Measurements from ENCODE around the gene GAL3ST1.
A peak's percentile ranks its signal among the peaks of the same experiment; 100 is the strongest.

GAL3ST1 gene

GRCh38 chr22:30615543-30615954 is 41.1 kb upstream of the GAL3ST1 start:
- Histone ChIP-seq H3K14ac (ENCODE audit: low read length) (no peak overlapping the region), H2BK120ac (ENCODE audit: low read depth, low read length) (no peak overlapping the region), H4K8ac (ENCODE audit: low read depth, low read length) (no peak overlapping the region), H3K4me3 (ENCODE audit: low read length in 2 of 2) (no peak overlapping the region), H2BK12ac (ENCODE audit: low read length) (no peak overlapping the region), H4K91ac (ENCODE audit: low read depth, low read length, poor library complexity) (no peak overlapping the region), H3K4me1 (ENCODE audit: control insufficient read depth in 2 of 2, insufficient read depth in 1 of 2, low read depth in 1 of 2, low read length in 2 of 2) (no peaks in the 10 kb centered on the region), H2BK5ac (ENCODE audit: low read length) (no peak overlapping the region), H3K27me3 (ENCODE audit: control insufficient read depth in 3 of 3, insufficient read depth in 3 of 3, low read depth in 1 of 3, low read length in 3 of 3) (no peaks in the 10 kb centered on the region), H3K9me3 (replicated peaks in 1 of 2; ENCODE audit: control insufficient read depth in 2 of 2, insufficient read depth in 1 of 2, low read depth in 1 of 2, low read length in 2 of 2) (no peaks in the 10 kb centered on the region), H2AK5ac (ENCODE audit: low read depth, low read length) (no peak overlapping the region), H3K27ac (replicated peaks; ENCODE audit: low read length) (no peak overlapping the region), H3K23ac (ENCODE audit: low read depth, low read length, poor library complexity) (no peak overlapping the region), H3K18ac (ENCODE audit: low read length) (no peak overlapping the region), H2AFZ (ENCODE audit: low read length) (no peak overlapping the region), H2BK15ac (ENCODE audit: low read length) (no peak overlapping the region), H3K4ac (ENCODE audit: low read length) (no peak overlapping the region), H3K36me3 (replicated peaks in 1 of 2; ENCODE audit: control insufficient read depth in 2 of 2, insufficient read depth in 2 of 2, low read length in 2 of 2) (peaks cover 60 to 96% of the 10 kb centered on the region in 2 donors), H3K9ac (ENCODE audit: low read depth, low read length, poor library complexity) (no peak overlapping the region), H3K4me2 (ENCODE audit: insufficient read depth, low read length, poor library complexity, severe bottlenecking) (no peak overlapping the region), H3K79me1 (ENCODE audit: low read depth, low read length) (no peaks in the 10 kb centered on the region)
- no peak for DNase-seq (ENCODE audit: low spot score)
- no CpG with 5 or more reads among the region's 7 CpGs for WGBS, 2 donors (ENCODE audit: extremely low coverage in 2 of 2, insufficient read length in 2 of 2, insufficient replicate concordance in 1 of 2)

GRCh38 chr22:30614879-30615278 is 40.4 kb upstream of the GAL3ST1 start:
- Histone ChIP-seq H2BK12ac (ENCODE audit: low read length) (no peak overlapping the region), H3K4me3 (ENCODE audit: low read length in 2 of 2) (no peak overlapping the region), H2AFZ (ENCODE audit: low read length) (no peak overlapping the region), H3K9me3 (replicated peaks in 1 of 2; ENCODE audit: control insufficient read depth in 2 of 2, insufficient read depth in 1 of 2, low read depth in 1 of 2, low read length in 2 of 2) (no peaks in the 10 kb centered on the region), H2BK120ac (ENCODE audit: low read depth, low read length) (no peak overlapping the region), H3K4me2 (ENCODE audit: insufficient read depth, low read length, poor library complexity, severe bottlenecking) (no peak overlapping the region), H3K14ac (ENCODE audit: low read length) (no peak overlapping the region), H2BK15ac (ENCODE audit: low read length) (no peak overlapping the region), H3K27ac (replicated peaks; ENCODE audit: low read length) (no peak overlapping the region), H3K4ac (ENCODE audit: low read length) (no peak overlapping the region), H3K79me1 (ENCODE audit: low read depth, low read length) (no peaks in the 10 kb centered on the region), H2AK5ac (ENCODE audit: low read depth, low read length) (no peak overlapping the region), H4K91ac (ENCODE audit: low read depth, low read length, poor library complexity) (no peak overlapping the region), H3K18ac (ENCODE audit: low read length) (no peak overlapping the region), H3K23ac (ENCODE audit: low read depth, low read length, poor library complexity) (no peak overlapping the region), H3K36me3 (replicated peaks in 1 of 2; ENCODE audit: control insufficient read depth in 2 of 2, insufficient read depth in 2 of 2, low read length in 2 of 2) (peaks cover 61 to 96% of the 10 kb centered on the region in 2 donors), H4K8ac (ENCODE audit: low read depth, low read length) (no peak overlapping the region), H3K9ac (ENCODE audit: low read depth, low read length, poor library complexity) (no peak overlapping the region), H3K27me3 (ENCODE audit: control insufficient read depth in 3 of 3, insufficient read depth in 3 of 3, low read depth in 1 of 3, low read length in 3 of 3) (no peaks in the 10 kb centered on the region), H2BK5ac (ENCODE audit: low read length) (no peak overlapping the region), H3K4me1 (ENCODE audit: control insufficient read depth in 2 of 2, insufficient read depth in 1 of 2, low read depth in 1 of 2, low read length in 2 of 2) (peaks cover 0 to 4% of the 10 kb centered on the region in 2 donors)
- no peak for DNase-seq (ENCODE audit: low spot score)

DNA sequence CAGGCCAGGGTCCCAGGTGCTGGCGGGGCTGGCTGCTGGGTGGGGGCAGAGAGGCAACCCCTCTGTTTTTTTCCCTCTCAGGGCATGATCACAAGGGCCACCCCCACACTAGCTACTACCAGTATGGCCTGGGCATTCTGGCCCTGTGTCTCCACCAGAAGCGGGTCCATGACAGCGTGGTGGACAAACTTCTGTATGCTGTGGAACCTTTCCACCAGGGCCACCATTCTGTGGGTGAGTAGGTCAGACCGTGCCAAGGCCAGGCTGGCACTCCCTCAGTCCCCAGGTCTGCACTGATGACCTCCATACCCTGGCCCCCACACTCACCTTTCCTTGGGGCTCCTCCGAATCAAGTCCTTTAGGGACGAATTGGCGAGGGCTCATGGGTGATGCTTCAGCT is 39.8 kb upstream of the GAL3ST1 start:
- no peak overlapping the region for H2AFZ ChIP-seq (ENCODE audit: low read length)
- H2BK120ac ChIP-seq (ENCODE audit: low read depth, low read length): no peak overlapping the region
- H3K4me3 ChIP-seq (ENCODE audit: low read length in 2 of 2): no peak overlapping the region
- H3K27ac ChIP-seq (replicated peaks; ENCODE audit: low read length): no peak overlapping the region
- WGBS, 2 donors (ENCODE audit: extremely low coverage in 2 of 2, insufficient read length in 2 of 2, insufficient replicate concordance in 1 of 2): no CpG with 5 or more reads among the region's 7 CpGs
- H2BK12ac ChIP-seq (ENCODE audit: low read length): no peak overlapping the region
- H3K36me3 ChIP-seq (replicated peaks in 1 of 2; ENCODE audit: control insufficient read depth in 2 of 2, insufficient read depth in 2 of 2, low read length in 2 of 2): peaks cover 58 to 94% of the 10 kb centered on the region in 2 donors
- H3K79me1 ChIP-seq (ENCODE audit: low read depth, low read length): no peaks in the 10 kb centered on the region
- H3K9me3 ChIP-seq (replicated peaks in 1 of 2; ENCODE audit: control insufficient read depth in 2 of 2, insufficient read depth in 1 of 2, low read depth in 1 of 2, low read length in 2 of 2): no peaks in the 10 kb centered on the region
- H3K23ac ChIP-seq (ENCODE audit: low read depth, low read length, poor library complexity): no peak overlapping the region
- no peak overlapping the region for H4K8ac ChIP-seq (ENCODE audit: low read depth, low read length)
- DNase-seq (ENCODE audit: low spot score): no peak
- H3K4me1 ChIP-seq (ENCODE audit: control insufficient read depth in 2 of 2, insufficient read depth in 1 of 2, low read depth in 1 of 2, low read length in 2 of 2): peaks cover 2 to 9% of the 10 kb centered on the region in 2 donors
- no peak overlapping the region for H3K14ac ChIP-seq (ENCODE audit: low read length)
- H2BK5ac ChIP-seq (ENCODE audit: low read length): no peak overlapping the region
- no peak overlapping the region for H4K91ac ChIP-seq (ENCODE audit: low read depth, low read length, poor library complexity)
- H3K9ac ChIP-seq (ENCODE audit: low read depth, low read length, poor library complexity): no peak overlapping the region
- no peak overlapping the region for H3K4me2 ChIP-seq (ENCODE audit: insufficient read depth, low read length, poor library complexity, severe bottlenecking)
- no peaks in the 10 kb centered on the region for H3K27me3 ChIP-seq (ENCODE audit: control insufficient read depth in 3 of 3, insufficient read depth in 3 of 3, low read depth in 1 of 3, low read length in 3 of 3)
- no peak overlapping the region for H2BK15ac ChIP-seq (ENCODE audit: low read length)
- no peak overlapping the region for H3K18ac ChIP-seq (ENCODE audit: low read length)
- H3K4ac ChIP-seq (ENCODE audit: low read length): no peak overlapping the region
- no peak overlapping the region for H2AK5ac ChIP-seq (ENCODE audit: low read depth, low read length)

- Histone ChIP-seq H3K9me3 (replicated peaks in 1 of 2; ENCODE audit: control insufficient read depth in 2 of 2, insufficient read depth in 1 of 2, low read depth in 1 of 2, low read length in 2 of 2) (no peaks in the 10 kb centered on the region), H3K27ac (replicated peaks; ENCODE audit: low read length) (no peak overlapping the region), H4K91ac (ENCODE audit: low read depth, low read length, poor library complexity) (no peak overlapping the region), H3K18ac (ENCODE audit: low read length) (peak overlapping the region; percentile 35), H2BK5ac (ENCODE audit: low read length) (peak overlapping the region; percentile 42), H2BK120ac (ENCODE audit: low read depth, low read length) (no peak overlapping the region), H3K4me2 (ENCODE audit: insufficient read depth, low read length, poor library complexity, severe bottlenecking) (no peak overlapping the region), H3K4me1 (ENCODE audit: control insufficient read depth in 2 of 2, insufficient read depth in 1 of 2, low read depth in 1 of 2, low read length in 2 of 2) (peaks cover 13 to 22% of the 10 kb centered on the region in 2 donors), H3K36me3 (replicated peaks in 1 of 2; ENCODE audit: control insufficient read depth in 2 of 2, insufficient read depth in 2 of 2, low read length in 2 of 2) (peaks cover 51 to 80% of the 10 kb centered on the region in 2 donors), H4K8ac (ENCODE audit: low read depth, low read length) (no peak overlapping the region), H2BK12ac (ENCODE audit: low read length) (no peak overlapping the region), H3K79me1 (ENCODE audit: low read depth, low read length) (peaks cover 1% of the 10 kb centered on the region), H2BK15ac (ENCODE audit: low read length) (no peak overlapping the region), H3K9ac (ENCODE audit: low read depth, low read length, poor library complexity) (no peak overlapping the region), H3K4me3 (ENCODE audit: low read length in 2 of 2) (no peak overlapping the region), H3K27me3 (ENCODE audit: control insufficient read depth in 3 of 3, insufficient read depth in 3 of 3, low read depth in 1 of 3, low read length in 3 of 3) (no peaks in the 10 kb centered on the region), H3K4ac (ENCODE audit: low read length) (no peak overlapping the region), H3K23ac (ENCODE audit: low read depth, low read length, poor library complexity) (no peak overlapping the region), H2AFZ (ENCODE audit: low read length) (no peak overlapping the region), H2AK5ac (ENCODE audit: low read depth, low read length) (no peak overlapping the region), H3K14ac (ENCODE audit: low read length) (no peak overlapping the region)
- WGBS, 2 donors (ENCODE audit: extremely low coverage in 2 of 2, insufficient read length in 2 of 2, insufficient replicate concordance in 1 of 2): no CpG with 5 or more reads among the region's 8 CpGs
- DNase-seq (ENCODE audit: low spot score): no peak
These were observed 38.3 kb upstream of the GAL3ST1 start for GRCh38 chr22:30612789-30613188.

Measured in neuronal stem cell (in vitro differentiated cells).